ENCODE measurements around the gene ITGA7. TPM values are rescaled to one million over a fixed set of nuclear protein-coding genes. Genes with fewer than 3 reads are reported as not detected.

The ITGA7 gene
- total and polyA plus RNA-seq, 2 of the 8 experiments (the other 6 are each of a cell fraction or from before 2014, with no cell fraction given), result 57.6 to 86.1 TPM

- Histone ChIP-seq H3K9me3 (ENCODE audit: insufficient read depth in 2 of 2, low read depth in 1 of 2, low read length in 1 of 2) (no peaks in the 10 kb centered on the region), H2AK5ac (ENCODE audit: low read depth, low read length) (no peak overlapping the region), H3K23me2 (ENCODE audit: low read depth, low read length) (no peaks in the 10 kb centered on the region; the same call in 1 of the 2 replicates), H4K20me1 (replicated peaks in 1 of 2; ENCODE audit: control insufficient read depth in 1 of 2, insufficient read depth in 2 of 2, low read length in 2 of 2) (no peaks in the 10 kb centered on the region), H3K36me3 (ENCODE audit: control insufficient read depth in 2 of 4, insufficient read depth in 4 of 4, low read length in 3 of 4) (no peaks in the 10 kb centered on the region), H3K56ac (replicated peaks; ENCODE audit: insufficient read length, low read depth, low read length) (no peak overlapping the region), H3K27ac (ENCODE audit: low read depth, low read length) (no peak overlapping the region), H3K79me2 (ENCODE audit: control insufficient read depth in 1 of 2, insufficient read depth in 2 of 2, low read length in 2 of 2) (no peaks in the 10 kb centered on the region), H2BK15ac (ENCODE audit: low read length) (no peak overlapping the region), H3K9ac (replicated peaks in 1 of 4; ENCODE audit: extremely low read depth in 1 of 4, low read depth in 3 of 4, low read length in 3 of 4) (no peak overlapping the region), H3K27me3 (replicated peaks in 1 of 4; ENCODE audit: control insufficient read depth in 3 of 4, extremely low read depth in 1 of 4, insufficient read depth in 3 of 4, low read length in 3 of 4) (no peaks in the 10 kb centered on the region; a peak in 1 of 7 replicates), H3K4me3 (ENCODE audit: extremely low read depth in 1 of 4, insufficient read depth in 2 of 4, low read depth in 3 of 4, low read length in 4 of 4) (no peak overlapping the region), H4K5ac (ENCODE audit: insufficient read length, low read depth, low read length) (no peak overlapping the region), H4K8ac (ENCODE audit: extremely low read depth, insufficient read depth, low read length) (peak overlapping the region; percentile 38; the same call in 1 of the 2 replicates), H2AFZ (ENCODE audit: low read length) (no peak overlapping the region), H4K91ac (replicated peaks; ENCODE audit: insufficient read length, low read length) (no peak overlapping the region), H3K4me1 (replicated peaks in 1 of 4; ENCODE audit: control insufficient read depth in 3 of 4, insufficient read depth in 4 of 4, low read length in 3 of 4) (no peaks in the 10 kb centered on the region), H3K4ac (replicated peaks; ENCODE audit: insufficient read length, low read depth, low read length) (no peak overlapping the region), H3K23ac (ENCODE audit: insufficient read length) (no peak overlapping the region), H3K79me1 (ENCODE audit: low read depth, low read length) (no peaks in the 10 kb centered on the region), H3K14ac (ENCODE audit: insufficient read length) (no peak overlapping the region), H2BK12ac (ENCODE audit: low read depth, low read length) (no peak overlapping the region), H3K18ac (ENCODE audit: extremely low read depth, low read length) (no peak overlapping the region), H2BK5ac (ENCODE audit: low read depth, low read length) (no peak overlapping the region), H2BK120ac (replicated peaks; ENCODE audit: low read depth, low read length) (no peak overlapping the region), H3K4me2 (ENCODE audit: insufficient read depth in 1 of 2, low read depth in 2 of 2, low read length in 2 of 2) (no peak overlapping the region), H2BK20ac (ENCODE audit: low read length) (no peak overlapping the region)
- FAIRE-seq (no peak), DNase-seq (ENCODE audit: low read depth in 1 of 2, low spot score in 2 of 2) (no peak)
- POLR2A ChIA-PET (ENCODE audit: partially characterized antibody), result interaction anchor here (0.6 to 1.0 kb wide), 2 partner anchors 11 to 15 kb away, joined by 3 read pairs; a partner anchor contains a TSS
- CTCF ChIA-PET (ENCODE audit: partially characterized antibody), result interaction anchor here (0.8 to 5.0 kb wide), 5 partner anchors 8 to 67 kb away, joined by 3 to 37 read pairs (median 3); partner anchors contain the start of gene BLOC1S1
- TF ChIP-seq TBP (IDR thresholded peaks at IDR 0.05; ENCODE audit: low read depth, low read length) (no peak), RAD21 (IDR thresholded peaks at IDR 0.05 in 1 of 2, conservative IDR thresholded peaks at IDR 0.05 in 1 of 2; ENCODE audit: low read depth in 2 of 2, low read length in 2 of 2) (no peak), GABPA (IDR thresholded peaks at IDR 0.05; ENCODE audit: borderline replicate concordance, insufficient read depth, low read length) (no peak), SIN3A (conservative IDR thresholded peaks at IDR 0.05 in 1 of 2, IDR thresholded peaks at IDR 0.05 in 1 of 2; ENCODE audit: low read depth in 1 of 2, low read length in 2 of 2) (no peak), TCF12 (IDR thresholded peaks at IDR 0.05; ENCODE audit: low read depth, low read length) (no peak), CHD2 (IDR thresholded peaks at IDR 0.05; ENCODE audit: low read length) (no peak), SAP30 (IDR thresholded peaks at IDR 0.05; ENCODE audit: insufficient read depth, insufficient replicate concordance, low read length) (no peak), JUN (IDR thresholded peaks at IDR 0.05; ENCODE audit: low read depth, low read length) (no peak), USF2 (IDR thresholded peaks at IDR 0.05; ENCODE audit: low read length) (no peak), SUZ12 (IDR thresholded peaks at IDR 0.05; ENCODE audit: low read length) (no peak), JUND (IDR thresholded peaks at IDR 0.05; ENCODE audit: low read length) (no peak), MAFK (IDR thresholded peaks at IDR 0.05; ENCODE audit: low read depth, low read length) (no peak), HDAC2 (IDR thresholded peaks at IDR 0.05; ENCODE audit: borderline replicate concordance in 1 of 2, low read depth in 2 of 2, low read length in 2 of 2) (no peak)
Observed at GRCh38 chr12:55670276-55670675, 37.4 kb downstream of the ITGA7 start.
